ENCODE results near the gene IKZF2.

DNA sequence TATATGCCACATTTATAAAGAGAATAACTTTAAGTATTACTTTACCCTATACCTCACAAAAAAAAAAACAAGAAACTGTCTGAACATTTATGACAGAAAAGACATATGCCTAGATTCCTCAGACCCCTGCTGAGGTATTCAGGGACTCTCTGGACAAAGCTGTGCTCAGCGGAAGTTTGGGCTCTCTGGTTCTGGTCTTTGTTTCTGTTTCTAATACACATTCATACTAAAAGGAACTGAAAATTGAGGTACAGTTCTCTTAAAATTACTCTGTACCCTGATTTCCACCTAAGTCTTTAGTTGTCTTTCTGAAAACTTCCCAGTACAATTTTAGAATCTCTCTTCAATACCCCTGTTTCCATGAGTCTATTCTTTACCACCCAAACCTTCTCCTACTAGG lies 160.3 kb downstream of the IKZF2 start:
- TF ChIP-seq CTCF (conservative IDR thresholded peaks at IDR 0.05; ENCODE audit: low read depth in 2 of 2) (no peak), ZNF331 (CRISPR knock-in tag; IDR thresholded peaks at IDR 0.05; ENCODE audit: low read depth) (no peak), STAT1 (IDR thresholded peaks at IDR 0.05; ENCODE audit: unreplicated experiment) (no peak), JUNB (IDR thresholded peaks at IDR 0.05; ENCODE audit: unreplicated experiment) (no peak), EZH2 (IDR thresholded peaks at IDR 0.05; ENCODE audit: low read depth, unreplicated experiment) (no peak), POLR2AphosphoS5 (IDR thresholded peaks at IDR 0.05; ENCODE audit: low read depth) (no peak)
